Amygdala (tissue), 56 donors: ENCODE results near the gene ERP29.
"Not testable (repeated sequence)": the region's sequence is repeated elsewhere in the genome, so short reads cannot be mapped to it uniquely, and the experiment has no call there.

ENCODE experiments used
- DNase-seq, 56 donors: peaks; one replicate each; lab custom pipeline; 2025; lab: John Stamatoyannopoulos, UW

Gene ERP29

DNA sequence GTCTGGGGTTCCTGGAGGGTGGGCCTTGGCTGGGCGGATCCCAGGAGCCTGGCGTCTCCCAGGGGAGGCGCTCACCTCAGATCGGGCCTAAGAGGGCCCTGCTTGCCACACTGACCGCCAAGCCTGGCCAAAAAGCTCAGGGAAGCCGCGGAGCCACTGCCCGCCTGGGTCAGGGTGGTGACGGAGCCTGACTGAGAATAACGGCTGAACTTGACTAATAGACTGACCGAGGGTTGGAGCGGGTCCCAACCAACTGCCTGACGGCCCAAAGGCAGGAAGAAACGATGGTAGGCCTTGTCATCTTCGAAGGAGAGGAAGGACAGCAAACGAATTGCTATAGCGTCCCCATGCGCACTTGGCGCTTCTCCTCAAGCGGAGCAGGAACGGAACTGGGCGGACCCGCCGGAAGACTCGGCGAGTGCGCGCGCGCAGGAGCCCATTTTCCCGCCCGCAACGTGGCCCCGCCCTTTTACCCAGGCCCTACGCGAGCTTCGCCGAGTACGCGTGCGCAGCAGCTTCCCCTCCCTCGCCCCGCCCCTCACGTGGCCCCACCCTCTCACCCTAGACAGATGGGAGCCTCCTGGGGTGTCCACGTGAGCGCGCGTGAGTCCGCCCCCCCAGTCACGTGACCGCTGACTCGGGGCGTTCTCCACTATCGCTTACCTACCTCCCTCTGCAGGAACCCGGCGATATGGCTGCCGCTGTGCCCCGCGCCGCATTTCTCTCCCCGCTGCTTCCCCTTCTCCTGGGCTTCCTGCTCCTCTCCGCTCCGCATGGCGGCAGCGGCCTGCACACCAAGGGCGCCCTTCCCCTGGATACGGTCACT lies at the start of gene ERP29, which contains the start of gene TMEM116:
Gene ERP29, plus strand, starts transcription at position 652 of the 826 bp plus-strand sequence. Its CDS starts 40 bp downstream, at position 692.
Gene TMEM116, minus strand, starts transcription at position 391 of the 826 bp plus-strand sequence. CDS start 7,895 bp downstream, outside the sequence.
- peak; percentile 76 to 100 (median 98) for DNase-seq

DNA sequence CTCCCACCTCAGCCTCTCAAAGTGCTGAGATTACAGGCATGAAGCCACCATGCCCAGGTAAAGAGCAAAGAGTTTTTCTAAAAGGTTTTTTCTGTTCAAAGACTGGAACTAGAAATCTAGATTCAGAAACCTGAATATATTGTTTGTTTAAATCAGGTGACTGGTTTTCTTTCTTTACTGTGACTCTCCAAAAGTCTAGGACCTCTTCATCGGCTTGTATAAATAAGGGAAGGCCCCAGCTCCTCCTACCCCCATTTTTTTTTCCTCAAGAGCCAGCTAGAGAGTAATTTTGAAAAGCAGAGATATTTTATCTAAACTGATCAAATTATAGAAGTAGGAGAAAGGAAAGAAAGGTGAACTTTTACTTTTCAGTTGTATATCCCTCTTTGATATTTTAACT lies 48.3 kb upstream of the ERP29 start:
- DNase-seq = no peak

DNA sequence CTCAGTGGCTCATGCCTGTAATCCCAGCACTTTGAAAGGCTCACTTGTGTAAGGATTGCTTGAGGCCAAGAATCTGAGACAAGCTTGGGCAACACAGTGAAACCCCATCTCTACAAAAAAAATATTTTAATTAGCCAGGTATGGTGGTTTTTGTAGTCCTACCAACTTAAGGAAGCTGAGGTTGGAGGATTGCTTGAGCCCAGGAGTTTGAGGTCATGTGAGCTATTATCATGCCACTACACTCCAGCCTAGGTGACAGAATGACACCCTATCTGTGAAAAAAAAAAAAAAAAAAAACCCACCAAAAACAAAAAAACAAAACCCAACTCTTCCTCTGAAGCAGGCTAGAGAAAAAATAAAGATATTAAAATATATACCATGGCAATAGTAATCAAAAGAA lies 41.4 kb upstream of the ERP29 start:
- DNase-seq = no peak

DNA sequence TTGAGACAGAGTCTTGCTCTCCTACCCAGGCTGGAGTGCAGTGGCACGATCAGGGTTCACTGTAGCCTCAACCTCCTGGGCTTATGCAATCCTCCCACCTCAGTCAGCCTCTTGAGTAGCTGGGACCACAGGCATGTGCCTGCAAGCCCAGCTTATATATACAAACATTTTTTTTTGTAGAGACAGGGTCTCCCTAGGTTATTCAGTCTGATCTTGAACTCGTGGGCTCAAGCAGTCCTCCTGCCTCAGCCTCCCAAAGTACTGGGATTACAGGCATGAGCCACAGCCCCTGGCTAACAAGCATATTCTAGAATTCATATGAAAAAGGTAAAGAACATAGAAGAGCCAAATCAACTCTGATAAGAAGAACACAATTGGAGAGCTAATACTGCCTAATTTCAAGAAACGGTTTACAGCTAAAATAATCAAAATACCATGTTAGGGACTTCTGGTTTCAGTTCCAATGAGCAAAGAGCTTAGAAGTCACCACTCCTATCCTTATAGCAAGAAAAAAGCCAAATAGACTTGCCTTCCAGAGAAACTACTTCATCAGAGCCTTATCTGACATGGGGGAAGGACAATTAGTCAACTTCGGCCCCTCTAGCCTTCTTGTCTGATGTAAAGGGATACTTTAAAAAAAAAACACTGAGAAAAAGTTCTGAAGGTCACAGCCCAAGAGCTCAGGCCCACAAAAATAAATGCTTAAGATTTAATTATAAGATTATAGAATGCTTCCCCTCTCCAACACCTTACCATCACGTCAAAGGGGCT lies 37.9 kb upstream of the ERP29 start:
- DNase-seq = no peak

DNA sequence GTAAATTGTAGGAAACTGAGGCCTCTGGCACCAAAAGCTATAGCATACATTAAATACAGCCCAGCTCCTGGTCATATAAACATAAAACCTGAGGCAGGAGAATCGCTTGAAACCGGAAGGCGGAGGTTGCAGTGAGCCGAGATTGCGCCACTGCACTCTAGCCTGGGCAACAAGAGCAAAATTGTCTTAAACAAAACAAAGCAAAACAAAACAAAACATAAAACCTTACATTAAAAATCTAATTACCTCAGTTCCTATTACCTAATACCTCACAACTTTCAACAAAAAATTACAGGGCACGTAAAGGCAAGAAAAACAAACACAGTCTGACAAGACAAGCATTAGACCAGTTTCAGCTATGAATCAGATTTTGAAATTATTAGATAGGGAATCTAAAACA lies 36.9 kb upstream of the ERP29 start:
- DNase-seq = no peak

DNA sequence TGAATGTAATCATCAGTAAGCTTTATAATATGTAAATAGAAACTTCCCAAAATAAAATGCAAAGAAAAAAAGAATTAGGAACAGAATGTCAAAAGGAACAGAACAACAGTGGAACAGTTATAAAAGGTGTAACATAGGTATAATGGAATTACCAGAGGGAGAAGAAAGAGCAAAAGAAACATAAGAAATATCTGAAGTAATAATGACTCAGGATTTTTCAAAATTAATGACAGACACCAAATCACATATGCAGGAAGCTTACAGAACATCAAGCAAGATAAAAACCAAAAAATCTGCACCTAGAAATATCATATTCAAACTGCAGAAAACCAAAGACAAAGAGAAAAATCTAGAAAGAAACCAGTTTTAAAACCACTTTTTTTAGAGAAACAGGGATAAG lies 36.4 kb upstream of the ERP29 start:
- no peak for DNase-seq

DNA sequence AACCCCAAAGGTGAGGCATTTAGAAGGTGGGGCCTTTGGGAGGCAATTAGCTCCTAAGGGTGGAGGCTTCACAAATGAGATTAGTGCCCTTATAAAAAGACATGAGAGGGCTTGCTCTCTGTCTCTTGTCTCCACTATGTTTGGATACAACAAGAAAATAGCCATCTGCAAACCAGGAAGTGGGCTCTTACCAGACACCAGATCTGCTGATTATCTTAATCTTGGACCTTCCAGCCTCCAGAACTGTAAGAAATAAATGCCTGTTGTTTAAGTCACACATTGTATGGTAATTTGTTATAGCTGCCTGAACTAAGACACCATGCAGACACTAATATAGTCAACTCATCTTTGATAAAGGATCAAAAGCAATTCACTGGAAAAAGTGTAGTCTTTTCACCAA lies 34.7 kb upstream of the ERP29 start:
- no peak for DNase-seq

DNA sequence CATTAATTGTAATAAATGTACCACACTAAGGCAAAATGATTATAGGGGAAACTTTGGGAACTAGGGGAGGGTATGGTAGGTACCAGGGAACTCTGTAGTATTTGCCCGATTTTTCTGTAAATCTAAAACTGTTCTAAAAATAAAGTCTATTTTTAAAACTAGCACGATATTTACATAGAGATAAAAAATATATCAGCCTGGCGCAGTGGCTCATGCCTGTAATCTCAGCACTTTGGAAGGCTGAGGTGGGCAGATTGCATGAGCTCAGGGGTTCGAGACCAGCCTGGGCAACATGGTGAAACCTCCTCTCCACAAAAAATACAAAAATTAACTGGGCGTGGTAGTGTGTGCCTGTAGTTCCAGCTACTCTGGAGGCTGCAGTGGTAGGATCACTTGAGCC lies 32.6 kb upstream of the ERP29 start:
- DNase-seq = no peak

DNA sequence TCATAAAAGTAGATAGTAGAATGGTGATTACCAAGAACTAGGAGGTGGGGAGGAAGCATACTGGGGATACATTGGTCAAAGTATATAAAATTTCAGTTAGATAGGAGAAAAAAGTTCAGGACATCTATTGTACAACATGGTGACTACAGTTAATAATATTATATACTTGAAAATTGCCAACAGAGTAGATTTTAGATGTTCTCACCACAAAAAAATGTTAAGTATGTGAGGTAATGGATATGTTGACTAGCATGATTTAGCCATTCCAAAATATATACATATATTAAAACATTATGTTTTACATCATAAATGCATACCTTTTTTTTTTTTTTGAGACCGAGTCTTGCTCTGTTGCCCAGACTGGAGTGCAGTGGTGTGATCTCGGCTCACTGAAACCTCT lies 31.2 kb upstream of the ERP29 start:
- DNase-seq = no peak

DNA sequence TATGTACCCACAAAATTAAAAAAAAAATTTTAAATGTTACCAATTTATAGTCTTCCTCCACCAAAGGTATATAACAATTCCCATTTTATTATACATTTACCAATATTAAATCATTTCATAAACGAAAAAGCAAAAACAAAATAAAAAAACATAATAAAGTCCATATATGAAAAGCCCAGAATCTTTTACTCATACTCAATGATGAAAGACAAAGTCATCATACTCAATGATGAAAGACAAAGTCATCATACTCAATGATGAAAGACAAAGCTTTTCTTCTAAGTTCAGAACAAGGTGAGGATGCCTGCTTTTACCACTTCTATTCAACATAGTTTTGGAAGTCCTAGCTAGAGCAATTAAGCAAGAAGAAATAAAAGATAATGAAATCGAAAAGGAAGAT lies 28.4 kb upstream of the ERP29 start:
- no peak for DNase-seq

DNA sequence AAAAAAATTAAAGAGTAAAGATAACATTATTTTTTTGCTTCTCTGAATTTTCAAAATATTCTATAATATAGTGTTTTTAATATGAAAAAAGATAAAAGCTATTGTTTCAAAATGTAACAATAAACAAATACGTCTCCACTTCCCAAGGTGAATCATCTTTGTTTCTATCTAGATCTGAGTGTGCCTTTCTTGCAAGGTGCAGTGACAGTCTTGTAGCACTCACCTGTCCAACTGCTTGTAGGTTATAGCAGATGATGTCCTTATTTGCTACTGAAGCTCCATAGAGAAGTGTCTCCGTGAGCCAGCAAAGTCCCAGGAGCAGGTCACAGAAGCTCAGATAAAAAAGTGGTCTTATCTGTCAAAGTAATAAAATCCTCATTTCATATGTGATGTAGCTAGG lies 21.7 kb upstream of the ERP29 start:
- DNase-seq = no peak

DNA sequence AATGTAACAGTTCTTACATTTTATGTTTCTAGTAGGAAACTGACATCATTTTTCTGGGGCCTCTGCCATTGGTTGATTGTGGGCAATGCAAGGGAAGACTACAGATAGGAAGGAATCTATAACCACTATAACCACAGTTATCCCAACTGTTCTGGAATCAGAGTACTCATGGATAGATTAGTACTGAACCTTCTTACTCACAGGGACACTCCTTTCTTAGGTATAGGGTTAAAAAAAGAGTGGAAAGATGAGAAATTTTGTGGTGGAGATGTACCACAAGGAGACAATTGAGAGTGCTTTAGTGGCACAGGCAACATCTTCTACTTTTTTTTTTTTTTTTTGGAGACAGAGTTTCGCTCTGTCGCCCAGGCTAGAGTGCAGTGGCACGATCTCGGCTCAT lies 21.3 kb upstream of the ERP29 start:
- no peak for DNase-seq

DNA sequence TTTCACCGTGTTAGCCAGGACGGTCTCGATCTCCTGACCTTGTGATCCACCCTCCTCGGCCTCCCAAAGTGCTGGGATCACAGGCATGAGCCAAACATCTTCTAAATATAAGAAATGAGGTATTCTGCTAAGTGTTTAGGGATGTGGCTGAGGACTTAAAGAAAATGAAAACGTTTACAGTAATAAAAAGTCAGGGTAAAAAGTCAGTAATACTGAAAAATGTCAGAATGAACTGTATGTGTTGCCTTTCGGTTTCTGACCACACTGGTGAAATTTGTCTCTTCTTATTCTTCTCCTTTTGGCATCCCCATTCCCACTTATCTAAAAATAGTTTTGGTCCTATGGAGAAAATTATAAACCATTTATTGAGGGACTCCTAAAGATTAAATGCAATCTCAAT lies 20.8 kb upstream of the ERP29 start:
- DNase-seq = no peak

DNA sequence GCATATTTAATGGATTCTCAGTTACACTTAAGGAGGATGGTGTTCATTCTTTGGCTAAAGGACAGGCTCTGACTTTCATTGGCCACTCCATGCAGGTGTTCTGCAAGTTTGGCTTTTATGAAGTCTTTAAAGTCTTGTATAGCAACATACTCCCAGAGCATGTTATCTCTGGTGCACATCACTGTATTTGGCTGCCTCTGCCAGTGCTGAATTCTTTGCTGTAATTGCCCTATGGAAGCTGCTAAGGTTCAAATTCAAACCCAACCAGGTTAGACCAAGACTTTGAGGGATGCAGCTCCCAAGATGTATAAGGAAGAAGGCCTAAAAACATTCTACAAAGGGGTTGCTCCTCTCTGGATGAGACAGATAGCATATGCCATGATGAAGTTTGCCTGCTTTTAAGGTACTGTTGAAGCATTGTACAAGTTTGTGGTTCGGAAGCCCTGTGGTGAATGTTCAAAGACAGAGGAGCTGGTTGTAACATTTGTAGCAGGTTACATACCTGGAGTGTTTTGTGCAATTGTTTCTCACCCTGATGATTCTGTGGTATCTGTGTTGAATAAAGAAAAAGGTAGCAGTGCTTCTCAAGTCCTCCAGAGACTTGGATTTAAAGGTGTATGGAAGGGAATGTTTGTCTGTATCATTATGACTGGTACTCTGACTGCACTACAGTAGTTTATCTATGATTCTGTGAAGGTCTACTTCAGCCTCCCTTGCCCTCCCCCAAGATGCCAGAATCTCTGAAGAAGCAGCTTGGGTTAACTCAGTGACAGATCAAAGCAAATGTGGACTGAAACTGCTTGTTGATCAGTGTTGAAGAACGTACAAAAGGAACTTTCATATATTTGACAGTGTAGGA lies 19.7 kb upstream of the ERP29 start:
- no peak for DNase-seq

DNA sequence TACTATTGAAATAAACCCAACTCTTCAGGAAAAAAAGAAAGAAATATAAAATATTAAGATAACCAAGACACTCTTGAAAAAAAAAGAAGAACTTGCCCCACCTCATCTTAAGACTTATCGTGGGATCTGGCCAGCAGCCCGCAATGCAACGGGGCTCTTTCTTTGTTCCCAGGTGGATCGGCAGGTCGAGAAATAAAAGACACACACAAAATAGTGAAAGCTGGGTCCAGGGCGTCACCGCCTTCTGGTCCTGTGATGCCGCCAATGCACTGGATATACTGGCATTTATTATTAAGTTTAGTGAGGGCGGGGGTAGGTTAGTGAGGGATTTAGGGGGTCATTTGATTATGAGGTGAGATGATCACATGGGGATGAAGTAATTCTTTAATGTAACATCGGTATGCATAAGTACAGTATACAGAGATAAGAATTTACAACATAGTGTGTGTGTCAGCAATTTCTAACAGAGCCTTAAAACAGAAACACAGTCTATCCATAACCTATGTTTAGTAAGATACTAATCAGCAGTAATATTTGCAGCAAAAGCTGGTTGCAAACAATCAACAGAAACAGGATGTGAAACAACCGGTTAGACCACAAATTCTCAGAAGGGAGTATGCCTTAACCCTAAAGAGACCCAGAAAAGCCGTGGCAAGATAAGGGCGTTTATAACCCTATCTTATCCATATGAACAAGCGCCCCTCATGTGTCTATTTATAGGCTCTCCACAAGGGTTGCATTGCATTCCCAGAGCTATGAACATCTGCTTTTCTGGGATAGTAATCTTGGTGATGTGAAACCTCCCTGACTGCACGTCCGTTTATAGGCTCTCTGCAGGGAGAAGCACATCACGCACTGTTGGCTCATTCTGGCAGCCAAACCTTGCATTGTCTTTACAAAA lies 18.8 kb upstream of the ERP29 start:
- not testable (repeated sequence) for DNase-seq

DNA sequence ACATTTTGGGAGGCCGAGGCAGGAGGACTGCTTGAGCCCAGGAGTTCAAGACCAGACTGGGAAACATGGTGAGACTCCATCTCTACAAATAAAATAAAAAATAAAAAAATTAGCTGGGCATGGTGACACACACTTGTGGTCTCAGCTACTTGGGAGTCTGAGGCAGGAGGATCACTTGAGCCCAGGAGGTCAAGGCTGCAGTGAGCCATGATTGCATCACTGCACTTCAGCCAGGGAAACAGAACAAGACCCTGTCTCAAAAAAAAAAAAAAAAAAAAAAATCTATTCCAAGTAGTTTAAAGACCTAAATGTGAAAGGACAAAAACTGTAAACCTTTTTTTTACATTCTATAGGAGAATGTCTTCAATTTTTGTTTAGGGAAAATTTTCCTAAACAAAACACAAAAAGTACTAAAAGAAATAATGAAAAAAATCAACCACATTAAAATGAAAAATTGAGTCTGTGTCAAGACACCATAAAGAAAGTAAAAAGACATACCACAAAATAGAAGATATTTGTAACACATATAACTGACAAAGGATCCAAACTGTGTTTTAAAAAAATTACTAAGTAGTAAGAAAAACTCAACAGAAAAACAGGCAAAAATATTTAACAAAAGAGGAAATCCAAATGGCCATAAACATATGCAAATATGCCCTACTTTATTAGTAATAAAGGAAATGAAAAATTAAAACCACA lies 17.3 kb upstream of the ERP29 start:
- no peak for DNase-seq

DNA sequence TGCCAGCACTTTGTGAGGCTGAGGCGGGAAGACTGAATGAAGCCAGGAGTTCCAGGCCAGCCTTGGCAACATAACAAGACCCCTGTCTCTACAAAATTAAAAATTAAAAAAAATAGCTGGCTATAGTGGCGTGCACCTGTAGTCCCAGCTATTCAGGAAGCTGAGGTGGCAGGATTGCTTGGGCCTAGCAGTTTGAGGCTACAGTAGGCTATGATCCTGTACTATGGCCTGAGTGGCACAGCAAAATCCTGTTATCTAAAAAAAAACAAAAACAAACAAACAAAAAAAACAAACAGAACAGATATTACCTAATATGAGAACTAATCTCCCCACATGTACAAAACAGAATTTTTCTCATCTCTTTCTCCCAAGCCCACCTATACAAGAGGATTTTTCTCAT lies 15.9 kb upstream of the ERP29 start:
- DNase-seq = no peak

DNA sequence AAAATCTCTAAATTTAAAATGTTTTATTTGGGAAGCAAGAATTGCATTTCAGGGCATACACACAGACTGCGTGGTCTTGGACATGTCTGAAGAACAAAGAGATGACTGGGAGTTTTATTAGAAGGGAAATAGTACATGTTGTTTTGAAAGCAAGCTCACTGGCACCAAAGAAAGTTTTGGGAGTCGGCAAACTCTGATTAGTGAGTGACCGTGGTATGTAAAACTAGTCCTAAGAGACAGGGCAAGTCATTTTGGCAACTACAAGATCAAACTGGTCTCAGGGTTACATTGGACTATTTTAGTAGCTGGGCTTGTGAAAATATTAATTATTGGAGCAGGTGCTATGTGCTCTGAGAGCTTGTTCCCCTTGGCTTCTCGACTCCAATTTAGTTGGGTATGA lies 15.2 kb upstream of the ERP29 start:
- no peak for DNase-seq

DNA sequence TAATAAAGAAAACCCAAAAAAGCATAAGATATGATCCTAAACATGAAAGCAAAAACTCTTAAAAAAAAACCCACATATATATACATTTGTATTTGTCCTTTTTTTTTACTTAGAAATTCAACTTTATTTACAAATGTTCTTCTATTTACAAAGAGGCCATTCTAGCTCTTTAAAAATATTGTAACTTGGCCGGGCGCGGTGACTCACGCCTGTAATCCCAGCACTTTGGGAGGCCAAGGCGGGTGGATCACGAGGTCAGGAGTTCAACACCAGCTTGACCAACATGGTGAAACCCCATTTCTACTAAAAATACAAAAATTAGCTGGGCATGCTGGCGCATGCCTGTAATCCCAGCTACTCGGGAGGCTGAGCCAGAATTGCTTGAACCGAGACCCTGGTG lies 14.1 kb upstream of the ERP29 start:
- DNase-seq = not testable (repeated sequence)
